Measurements from ENCODE around the gene ANKRD31.

GRCh38 chr5:75243100-75243499 is 6.4 kb upstream of the ANKRD31 start:
- TF ChIP-seq TCF4 (CRISPR knock-in tag; IDR thresholded peaks at IDR 0.05; ENCODE audit: borderline replicate concordance) (no peak), CREB5 (CRISPR knock-in tag; IDR thresholded peaks at IDR 0.05; ENCODE audit: low read depth) (no peak), RARB (CRISPR knock-in tag; IDR thresholded peaks at IDR 0.05) (no peak), ARNTL (CRISPR knock-in tag; IDR thresholded peaks at IDR 0.05; ENCODE audit: borderline replicate concordance, low read depth) (no peak)
